GM18526 (cell line): Measurements from ENCODE around the gene TNNC1.

Experiments used
- POLR2A ChIP-seq: IDR thresholded peaks from 3 replicates; pipeline ENCODE4 v1.6.1; 2011; ENCODE audit not compliant: insufficient read length; ENCODE audit errors: extremely low read depth

Gene TNNC1

GRCh38 chr3:52489453-52489852 lies 35.6 kb upstream of the TNNC1 start:
- no peak for TF ChIP-seq POLR2A

- TF ChIP-seq POLR2A: no peak
These were observed 34.9 kb upstream of the TNNC1 start for GRCh38 chr3:52488746-52489145.

GRCh38 chr3:52487788-52488691 lies 34.2 kb upstream of the TNNC1 start:
- no peak for TF ChIP-seq POLR2A

GRCh38 chr3:52487050-52487787 lies 33.4 kb upstream of the TNNC1 start:
- TF ChIP-seq POLR2A: no peak

- no peak for TF ChIP-seq POLR2A
These were observed 31.0 kb upstream of the TNNC1 start for GRCh38 chr3:52484680-52485461.

GRCh38 chr3:52483577-52484381 lies 29.9 kb upstream of the TNNC1 start:
- TF ChIP-seq POLR2A: no peak

GRCh38 chr3:52483081-52483480 lies 29.2 kb upstream of the TNNC1 start:
- TF ChIP-seq POLR2A: no peak

- no peak for TF ChIP-seq POLR2A
These were observed 28.1 kb upstream of the TNNC1 start for GRCh38 chr3:52481819-52482521.

GRCh38 chr3:52480768-52481715 lies 27.2 kb upstream of the TNNC1 start:
- no peak for TF ChIP-seq POLR2A

GRCh38 chr3:52479877-52480575 lies 26.2 kb upstream of the TNNC1 start:
- no peak for TF ChIP-seq POLR2A

- TF ChIP-seq POLR2A: no peak
These were observed 25.4 kb upstream of the TNNC1 start for GRCh38 chr3:52479037-52479876.

- TF ChIP-seq POLR2A: no peak
These were observed 23.9 kb upstream of the TNNC1 start for GRCh38 chr3:52477796-52478095.
